GM12892 (cell line): ENCODE measurements around the gene TBC1D3B.

ENCODE experiments used
- POLR2A ChIP-seq: IDR thresholded peaks from 2 replicates; pipeline ENCODE4 v1.6.1; 2011; ENCODE audit warnings: low read depth, low read length, control low read depth
- POLR2AphosphoS5 ChIP-seq: IDR thresholded peaks from 2 replicates; pipeline ENCODE4 v1.6.1; 2011; ENCODE audit warnings: low read depth, low read length, control low read depth

GRCh38 chr17:36144014-36144413, 32.4 kb downstream of the TBC1D3B start:
- no peak for TF ChIP-seq POLR2AphosphoS5
- no peak for TF ChIP-seq POLR2A
